ENCODE results near the gene GGCT.
"Not testable (repeated sequence)": the region's sequence is repeated elsewhere in the genome, so short reads cannot be mapped to it uniquely, and the experiment has no call there.

Gene GGCT

DNA sequence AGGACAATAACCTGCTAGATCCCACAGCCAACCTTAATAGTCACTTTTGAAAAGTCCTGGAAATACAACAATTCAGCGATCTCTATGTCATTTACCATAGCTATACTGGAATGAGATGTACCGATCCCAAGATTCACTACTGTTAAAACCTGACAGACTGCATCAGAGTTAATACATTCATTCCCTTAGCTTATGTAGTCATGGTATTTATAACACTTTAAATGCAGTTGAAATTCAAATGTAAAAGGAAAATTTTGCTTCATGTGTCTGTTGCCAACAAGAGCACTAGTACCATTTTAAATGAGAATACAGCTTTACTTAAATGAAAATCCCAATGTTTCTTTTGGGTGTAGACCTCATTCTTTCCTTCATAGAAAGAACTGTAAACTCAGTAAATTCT lies 11.1 kb upstream of the GGCT start:
- DNase-seq (ENCODE audit: low read depth in 2 of 2), result no peak

DNA sequence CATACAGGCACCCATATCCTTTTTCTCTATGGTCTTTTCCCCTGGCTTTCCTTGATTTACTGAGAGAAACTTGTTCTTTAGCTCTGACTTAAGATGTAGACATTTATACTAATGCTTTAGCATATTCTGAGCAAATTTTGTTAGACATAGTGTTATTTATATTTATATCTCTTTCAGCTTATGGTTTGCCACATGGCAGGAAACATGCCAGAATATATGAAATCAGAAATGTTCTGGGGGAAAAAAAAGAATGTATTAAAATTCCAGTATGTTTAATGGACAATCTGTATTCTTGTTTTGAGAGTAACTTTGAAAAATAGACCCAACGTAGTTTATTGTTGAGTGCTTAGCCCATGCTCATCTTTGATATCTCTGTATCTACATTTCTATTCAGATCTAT lies 10.1 kb upstream of the GGCT start:
- DNase-seq (ENCODE audit: low read depth in 2 of 2), result no peak

DNA sequence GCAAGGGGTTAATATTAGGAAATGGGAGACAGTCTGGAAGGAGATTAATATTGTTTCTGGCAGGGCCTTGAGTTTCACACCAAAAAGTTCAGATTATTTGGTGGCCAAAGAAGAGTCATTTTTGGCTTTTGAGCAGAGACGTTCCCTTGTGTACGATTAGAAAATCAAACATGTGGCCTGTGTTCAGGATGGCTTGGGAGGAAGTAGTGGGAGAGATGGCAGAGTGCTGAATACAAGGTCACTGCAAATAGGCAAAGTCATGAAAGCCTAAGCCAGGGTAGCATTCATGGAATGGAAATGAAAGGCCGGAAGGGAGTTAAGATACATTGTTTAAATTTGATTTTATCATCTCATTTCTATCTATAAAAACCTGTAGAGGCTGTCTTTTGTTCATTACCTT lies 9.5 kb upstream of the GGCT start:
- DNase-seq (ENCODE audit: low read depth in 2 of 2), result no peak

DNA sequence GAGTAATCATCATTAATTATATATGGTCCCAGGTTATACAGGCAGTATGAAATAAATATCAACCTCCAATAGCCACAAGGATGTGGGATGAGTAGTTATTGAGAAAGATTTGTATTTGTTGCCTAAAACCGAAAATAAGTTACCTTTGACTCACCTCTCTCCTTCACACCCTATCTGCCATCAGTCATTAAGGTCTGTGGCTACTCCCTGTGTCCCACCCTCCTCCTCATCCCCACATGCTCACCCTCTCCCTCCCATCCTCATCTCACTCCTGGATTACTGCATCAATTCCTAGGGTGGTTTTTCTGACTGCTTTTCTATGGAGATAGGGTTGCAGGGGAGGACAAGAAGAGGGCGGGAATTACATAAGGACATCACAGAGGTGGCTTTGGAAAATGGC lies 9.1 kb upstream of the GGCT start:
- no peak for DNase-seq (ENCODE audit: low read depth in 2 of 2)

DNA sequence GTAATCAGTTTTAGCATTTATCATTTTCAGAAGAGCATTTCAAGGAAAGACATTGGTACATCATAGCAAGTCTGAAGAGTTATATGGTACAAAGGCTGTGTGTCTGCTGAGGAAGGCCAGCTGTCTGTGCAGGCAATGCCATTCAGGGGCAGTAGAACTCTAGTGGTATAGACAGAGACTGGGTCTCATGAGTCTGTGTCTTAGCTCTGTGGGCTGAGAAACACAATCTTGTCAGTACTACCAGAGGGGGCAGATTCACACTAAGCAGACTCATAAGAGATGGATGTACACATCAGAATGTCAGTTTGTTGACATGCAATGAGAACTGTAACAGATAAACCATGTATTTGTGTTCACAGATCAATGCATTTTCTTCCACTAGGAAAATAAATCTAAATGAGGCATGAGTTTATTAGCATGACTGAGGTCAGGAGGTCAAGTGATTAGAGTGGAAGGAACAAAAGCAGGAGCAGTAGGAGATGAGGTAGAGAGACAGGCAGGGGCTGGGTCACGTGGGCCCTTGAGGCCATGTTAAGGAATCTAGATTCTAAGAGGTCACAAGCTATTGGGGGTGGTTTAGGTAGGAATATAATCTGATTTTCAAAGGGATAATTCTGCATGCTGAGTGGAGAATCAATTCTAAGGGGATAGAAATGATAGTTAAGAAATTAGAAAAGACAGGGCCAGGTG lies 7.5 kb upstream of the GGCT start:
- DNase-seq (ENCODE audit: low read depth in 2 of 2), result no peak

DNA sequence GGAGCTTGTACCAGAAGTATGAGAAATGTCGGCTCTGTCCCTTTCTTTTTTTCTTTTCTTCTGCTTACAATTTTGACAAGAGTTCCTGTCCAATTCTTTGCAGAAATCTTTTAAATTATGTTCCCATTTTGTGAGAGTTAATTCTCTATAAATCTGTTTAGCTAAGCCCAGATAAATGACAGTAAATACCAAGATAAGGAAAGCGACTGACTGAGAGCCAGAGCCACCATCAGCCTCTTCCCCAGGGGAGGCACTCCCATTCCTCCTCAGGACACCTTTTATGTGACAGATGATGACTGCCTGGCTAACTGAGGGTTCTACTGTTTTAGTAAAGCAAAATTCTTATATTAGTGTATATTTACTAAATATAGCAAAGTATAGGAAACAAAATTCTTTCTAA lies 6.9 kb upstream of the GGCT start:
- DNase-seq (ENCODE audit: low read depth in 2 of 2), result no peak

DNA sequence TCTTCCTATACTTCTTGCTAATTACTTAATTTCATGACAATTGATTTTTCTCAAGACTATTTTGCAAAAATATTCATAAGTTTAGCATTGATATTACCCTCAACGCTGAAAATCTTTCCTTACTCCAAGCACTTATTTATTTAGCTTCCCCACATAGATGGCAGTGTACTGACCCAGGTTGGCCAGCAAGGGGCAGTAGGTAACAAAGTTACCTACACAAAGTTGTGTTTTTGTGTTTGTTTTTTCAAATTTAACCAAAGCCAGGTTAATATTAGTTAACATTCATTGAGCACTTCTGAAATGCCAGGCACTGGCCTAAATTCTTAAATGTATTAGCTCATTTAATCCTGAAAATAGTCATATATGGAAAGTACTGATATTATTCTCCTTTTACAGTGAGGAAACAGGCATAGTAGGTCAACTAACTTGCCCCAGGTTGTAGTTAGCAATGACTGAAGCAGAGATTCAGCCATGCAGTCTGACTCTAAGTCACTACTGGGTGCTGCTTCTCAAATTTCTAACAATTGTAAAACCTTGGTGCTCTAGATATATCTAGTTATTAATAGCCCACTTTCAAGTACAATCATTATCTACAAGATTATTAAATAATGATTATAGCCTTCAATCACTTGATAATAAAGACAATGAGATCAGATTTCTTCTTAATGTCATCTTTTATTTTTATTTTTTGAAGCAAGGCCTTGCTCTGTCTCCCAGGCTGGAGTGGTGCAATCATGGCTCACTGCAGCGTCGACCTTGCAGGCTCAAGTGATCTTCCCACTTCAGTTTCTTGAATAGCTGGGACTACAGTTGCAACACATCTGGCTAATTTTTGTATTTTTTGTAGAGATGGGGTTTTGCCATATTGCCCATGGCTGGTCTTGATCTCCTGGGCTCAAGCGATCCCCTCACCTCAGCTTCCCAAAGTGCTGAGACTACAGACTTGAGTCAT lies 5.8 kb upstream of the GGCT start:
- DNase-seq (ENCODE audit: low read depth in 2 of 2), result no peak

DNA sequence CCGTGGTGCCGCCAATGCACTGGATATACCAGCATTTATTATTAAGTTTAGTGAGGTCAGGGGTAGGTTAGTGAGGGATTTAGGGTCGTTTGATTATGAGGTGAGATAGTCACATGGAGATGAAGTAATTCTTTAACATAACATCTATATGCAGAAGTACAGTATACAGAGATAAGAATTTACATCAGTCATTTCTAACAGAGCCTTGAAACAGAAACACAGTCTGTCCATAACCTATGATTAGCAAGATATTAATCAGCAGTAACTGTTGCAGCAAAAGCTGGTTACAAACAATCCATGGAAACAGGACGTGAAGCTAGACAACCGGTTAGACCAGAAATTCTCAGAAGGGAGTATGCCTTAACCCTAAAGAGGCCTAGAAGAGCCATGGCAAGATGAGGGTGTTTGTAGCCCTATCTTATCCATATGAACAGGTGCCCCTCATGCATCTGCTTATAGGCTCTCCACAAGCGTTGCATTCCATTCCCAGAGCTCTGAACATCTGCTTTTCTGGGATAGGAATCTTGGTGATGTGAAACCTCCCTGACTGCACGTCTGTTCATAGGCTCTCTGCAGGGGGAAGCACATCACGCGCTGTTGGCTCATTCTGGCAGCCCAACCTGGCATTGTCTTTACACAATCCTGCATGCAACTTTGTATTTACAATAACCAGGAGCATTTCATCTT lies 4.7 kb upstream of the GGCT start:
- not testable (repeated sequence) for DNase-seq (ENCODE audit: low read depth in 2 of 2)

DNA sequence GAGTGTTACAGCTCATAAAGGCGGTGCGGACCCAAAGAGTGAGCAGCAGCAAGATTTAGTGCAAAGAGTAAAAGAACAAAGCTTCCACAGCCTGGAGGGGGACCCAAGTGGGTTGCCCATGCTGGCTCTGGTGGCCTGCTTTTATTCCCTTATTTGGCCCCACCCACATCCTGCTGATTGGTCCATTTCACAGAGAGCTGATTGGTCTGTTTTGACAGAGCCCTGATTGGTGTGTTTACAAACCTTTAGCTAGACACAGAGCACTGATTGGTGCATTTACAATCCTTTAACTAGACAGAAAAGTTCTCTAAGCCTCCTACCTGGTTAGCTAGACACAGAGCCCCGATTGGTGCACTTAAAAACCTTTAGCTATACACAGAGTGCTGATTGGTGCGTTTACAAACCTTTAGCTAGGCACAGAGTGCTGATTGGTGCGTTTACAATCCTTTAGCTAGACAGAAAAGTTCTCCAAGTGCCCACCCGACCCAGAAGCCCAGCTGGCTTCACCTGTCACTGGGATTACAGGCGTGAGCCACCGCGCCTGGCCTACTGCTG lies 2.8 kb upstream of the GGCT start:
- DNase-seq (ENCODE audit: low read depth in 2 of 2), result not testable (repeated sequence)

DNA sequence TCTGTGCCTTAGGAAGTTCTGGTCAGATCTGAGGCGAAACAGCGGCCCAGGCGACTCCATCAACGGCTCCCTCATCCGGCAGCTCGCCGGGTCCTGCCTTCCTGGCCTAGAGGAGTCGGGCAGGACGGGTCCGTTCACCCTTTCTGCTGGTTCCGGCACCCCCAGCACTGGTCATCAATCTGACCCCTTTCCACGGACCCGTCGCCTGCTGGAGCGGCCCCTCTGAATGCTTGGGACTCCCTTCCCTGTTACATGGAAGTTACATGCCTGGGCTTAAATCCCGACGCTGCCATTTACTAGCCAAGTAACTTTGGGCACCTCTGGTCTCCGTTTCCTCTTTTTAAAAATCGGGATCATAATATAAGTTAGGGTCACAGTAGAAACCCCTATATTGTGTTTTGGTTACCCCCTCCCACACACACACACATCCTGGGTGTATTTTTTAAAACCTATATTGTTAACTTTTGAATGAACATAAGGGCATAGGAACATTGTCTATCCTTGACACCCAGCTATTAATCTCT lies 607 bp upstream of the GGCT start:
- no peak for DNase-seq (ENCODE audit: low read depth in 2 of 2)

DNA sequence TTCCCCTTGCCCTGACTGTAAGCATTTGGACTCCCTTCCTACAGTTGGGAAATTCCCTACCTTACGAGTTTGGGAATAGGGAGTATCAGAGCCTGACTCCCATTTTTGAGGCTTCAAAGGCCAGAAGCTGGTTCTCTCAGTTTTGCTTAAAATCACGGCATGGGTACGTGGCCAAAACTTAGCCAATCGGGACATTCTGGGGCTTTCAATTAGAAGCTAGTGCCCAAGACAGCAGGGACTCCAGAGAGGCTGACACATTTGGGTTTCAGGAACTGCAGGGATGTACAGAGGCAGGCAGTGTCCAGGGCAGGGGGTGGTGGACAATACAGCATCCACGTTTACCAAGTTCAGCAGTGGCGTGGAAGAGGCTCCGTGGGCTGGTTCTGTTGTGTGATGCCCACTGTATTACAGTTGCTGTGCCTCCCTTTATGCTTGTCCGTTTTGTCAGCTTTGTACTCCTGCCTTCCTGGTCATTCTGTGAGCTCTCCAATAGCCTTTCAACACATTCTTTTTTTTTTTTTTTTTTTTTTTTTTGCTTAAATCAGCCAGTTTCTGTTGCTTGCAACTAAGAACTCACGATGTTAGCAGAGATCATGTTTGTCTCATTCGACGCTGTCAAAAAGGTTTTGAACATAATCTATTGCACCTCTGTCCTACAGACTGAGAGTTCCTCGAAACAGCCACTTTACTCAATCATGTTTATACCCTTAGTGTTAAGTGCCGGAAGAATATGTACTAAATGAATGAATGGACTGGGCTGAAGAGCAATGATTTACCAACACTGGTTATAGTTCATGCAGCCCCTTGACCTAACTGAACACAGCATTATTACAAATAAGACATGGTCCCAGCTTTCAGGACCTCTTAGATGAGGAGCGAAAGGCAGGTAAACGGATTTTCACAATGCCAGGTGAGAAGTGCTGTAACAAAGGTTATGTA lies 1.1 kb downstream of the GGCT start:
- DNase-seq (ENCODE audit: low read depth in 2 of 2), result no peak

DNA sequence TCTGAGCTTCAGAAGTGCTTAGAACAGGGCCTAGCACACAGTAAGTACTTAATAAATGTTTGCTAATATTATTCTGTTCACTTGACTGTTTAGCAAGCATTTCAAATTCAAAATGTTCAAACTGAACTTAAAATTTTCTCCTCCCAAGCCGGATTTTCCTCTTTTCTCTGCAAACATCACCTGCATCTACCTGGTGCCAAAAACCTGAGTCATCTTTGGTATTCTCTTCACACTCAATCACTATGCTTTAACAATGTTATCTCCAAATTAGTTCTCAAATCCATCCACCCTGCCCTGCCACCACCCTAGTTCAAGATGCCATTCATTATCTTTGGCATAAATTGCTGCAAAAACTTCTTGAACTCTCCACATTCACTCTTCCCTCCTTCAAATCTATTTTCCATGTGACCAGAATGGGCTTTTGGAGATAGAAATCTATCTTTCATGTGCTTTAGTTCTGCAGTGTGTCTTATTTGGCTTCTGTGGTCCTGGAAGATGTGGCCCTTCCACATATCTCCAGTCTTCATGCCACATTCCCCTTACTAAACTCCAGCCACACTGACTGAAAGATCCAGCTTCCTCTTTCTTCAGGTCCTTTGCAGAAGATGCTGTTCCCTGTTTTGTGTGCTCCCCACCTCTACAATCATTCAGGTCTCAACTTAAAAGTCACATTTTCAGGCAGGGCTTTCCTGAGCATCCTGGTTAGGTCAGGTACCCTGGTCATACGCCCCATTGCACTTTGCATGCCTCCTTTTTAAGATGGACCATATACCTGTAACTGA lies 2.0 kb downstream of the GGCT start:
- no peak for DNase-seq (ENCODE audit: low read depth in 2 of 2)

DNA sequence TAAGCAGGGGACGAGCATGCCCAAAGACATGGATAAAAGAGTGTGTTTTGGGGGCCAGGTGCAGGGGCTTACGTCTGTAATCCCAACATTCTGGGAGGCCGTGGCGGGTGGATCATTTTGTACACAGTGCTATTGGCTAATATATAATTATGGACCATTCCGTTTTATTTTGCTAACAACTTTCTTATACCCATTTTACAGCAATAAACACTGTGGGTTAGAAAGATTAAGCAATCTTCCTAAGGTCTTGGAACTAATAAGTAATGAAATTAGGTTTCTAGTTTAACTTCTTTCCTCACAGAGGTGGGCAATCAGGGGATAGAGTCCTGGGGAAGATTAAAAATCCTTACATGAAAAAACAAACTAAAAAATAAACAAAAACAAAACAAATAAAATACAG lies 3.4 kb downstream of the GGCT start:
- no peak for DNase-seq (ENCODE audit: low read depth in 2 of 2)

DNA sequence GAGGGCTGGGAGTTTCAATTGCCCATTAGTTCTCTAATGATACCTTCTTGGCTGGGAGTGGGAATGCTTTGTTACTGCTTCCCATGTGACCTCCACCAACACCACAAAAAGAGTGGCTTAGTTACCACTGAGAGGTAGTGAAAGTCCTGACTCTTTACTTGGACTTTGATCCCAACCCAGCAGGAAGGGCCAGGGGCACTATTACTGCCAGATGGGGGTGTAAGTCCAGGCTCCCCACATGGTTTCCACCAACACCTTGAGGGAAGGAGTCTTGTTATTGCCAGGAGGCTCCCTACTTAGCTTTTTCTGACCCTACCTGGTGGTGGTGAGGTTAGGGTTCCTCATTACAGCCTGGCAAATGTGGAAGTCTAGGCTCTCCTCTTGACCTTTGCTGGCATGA lies 11.4 kb downstream of the GGCT start:
- no peak for DNase-seq (ENCODE audit: low read depth in 2 of 2)

DNA sequence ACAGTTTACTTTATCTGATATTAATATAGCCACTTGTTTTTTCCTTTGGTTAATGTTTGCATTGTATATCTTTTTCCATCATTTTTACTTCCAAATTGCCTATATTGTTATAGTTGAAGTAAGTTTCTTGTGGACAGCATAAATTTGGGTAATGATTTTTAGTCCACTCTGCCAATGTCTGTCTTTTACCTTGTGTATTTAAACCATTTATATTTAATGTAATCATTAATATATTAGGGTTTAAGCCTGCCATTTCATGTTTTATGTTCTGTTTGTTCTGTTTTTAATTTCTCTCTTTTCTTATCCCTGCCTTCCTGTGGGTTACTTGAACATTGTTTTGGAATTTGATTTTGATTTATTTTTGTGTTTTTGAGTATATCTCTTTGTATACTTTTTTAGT lies 13.2 kb downstream of the GGCT start:
- no peak for DNase-seq (ENCODE audit: low read depth in 2 of 2)

DNA sequence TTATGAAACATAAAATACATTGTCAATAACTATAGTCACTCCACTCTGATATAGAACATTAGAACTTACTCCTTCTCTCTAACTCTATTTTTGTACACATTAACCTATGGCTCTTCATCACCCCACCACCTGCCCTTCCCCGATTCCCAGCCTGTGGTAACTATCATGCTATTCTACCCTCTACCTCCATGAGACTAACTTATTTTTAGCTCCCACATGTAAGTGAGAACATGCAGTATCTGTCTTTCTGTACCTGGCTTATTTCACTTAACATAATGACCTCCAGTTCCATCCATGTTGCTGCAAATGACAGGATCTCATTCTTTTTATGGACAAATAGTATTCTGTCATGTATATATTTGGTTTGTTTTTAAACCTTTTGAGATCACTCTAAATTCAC lies 17.3 kb downstream of the GGCT start:
- no peak for DNase-seq (ENCODE audit: low read depth in 2 of 2)

DNA sequence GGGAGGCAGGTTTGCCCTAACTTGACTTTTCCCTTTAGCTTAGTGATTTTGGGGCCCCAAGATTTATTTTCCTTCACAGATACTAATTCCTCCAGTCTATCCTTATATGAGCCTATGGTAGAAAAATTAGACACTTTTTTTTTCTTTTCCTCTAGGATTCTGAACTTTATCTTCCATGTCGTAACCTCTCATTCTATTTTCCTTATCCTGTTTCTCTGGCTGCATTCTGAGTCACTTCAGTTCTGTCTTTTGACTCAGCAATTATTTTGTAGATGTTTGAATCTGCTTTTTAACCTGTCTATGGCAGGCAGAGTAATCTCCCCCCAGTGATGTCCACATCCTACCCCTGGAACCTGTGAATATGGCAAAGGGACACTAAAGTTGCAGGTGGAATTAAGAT lies 19.0 kb downstream of the GGCT start:
- DNase-seq (ENCODE audit: low read depth in 2 of 2), result no peak

DNA sequence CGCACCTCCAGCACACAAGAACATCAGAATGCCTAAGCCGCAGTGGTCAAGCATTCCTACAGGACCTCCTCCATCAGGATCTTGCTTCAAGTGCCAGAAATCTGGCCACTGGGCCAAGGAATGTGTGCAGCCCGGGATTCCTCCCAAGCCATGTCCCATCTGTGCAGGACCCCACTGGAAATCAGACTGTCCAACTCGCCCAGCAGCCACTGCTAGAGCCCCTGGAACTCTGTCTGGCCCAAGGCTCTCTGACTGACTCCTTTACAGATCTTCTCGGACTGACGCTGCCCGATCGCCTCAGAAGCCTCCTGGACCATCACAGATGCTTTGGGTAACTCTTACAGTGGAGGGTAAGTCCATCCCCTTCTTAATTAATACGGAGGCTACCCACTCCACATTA lies 23.2 kb downstream of the GGCT start:
- not testable (repeated sequence) for DNase-seq (ENCODE audit: low read depth in 2 of 2)

DNA sequence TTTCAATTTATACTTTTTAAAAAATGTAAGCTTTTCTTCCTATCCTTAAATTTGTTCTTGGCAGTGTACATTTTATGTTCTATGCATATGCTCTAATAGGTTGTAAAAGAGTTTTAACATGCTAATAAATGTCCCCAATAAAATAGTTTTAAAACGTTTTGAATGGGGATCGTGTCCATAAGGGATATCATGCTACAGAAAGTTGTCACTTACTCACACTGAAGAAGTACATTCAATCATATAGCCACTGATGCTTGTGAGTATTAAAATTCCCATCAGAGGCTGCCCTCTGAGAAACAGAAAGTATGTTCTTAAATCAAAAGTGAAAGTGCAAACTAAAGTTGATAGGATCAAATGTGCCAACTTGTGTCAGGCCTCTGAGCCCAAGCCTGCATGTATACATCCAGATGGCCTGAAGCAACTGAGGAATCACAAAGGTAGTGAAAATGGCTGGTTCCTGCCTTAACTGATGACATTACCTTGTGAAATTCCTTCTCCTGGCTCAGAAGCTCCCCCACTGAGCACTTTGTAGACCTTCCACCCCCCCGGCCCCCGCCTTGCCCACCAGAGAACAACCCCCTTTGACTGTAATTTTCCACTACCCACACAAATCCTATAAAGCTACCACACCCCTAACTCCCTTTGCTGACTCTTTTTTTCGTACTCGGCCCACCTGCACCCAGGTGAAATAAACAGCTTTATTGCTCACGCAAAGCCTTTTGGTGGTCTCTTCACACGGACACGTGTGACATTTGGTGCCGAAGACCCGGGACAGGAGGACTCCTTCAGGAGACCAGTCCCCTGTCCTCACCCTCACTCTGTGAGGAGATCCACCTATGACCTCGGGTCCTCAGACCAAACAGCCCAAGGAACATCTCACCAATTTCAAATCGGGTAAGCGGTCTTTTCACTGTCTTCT lies 25.2 kb downstream of the GGCT start:
- no peak for DNase-seq (ENCODE audit: low read depth in 2 of 2)

All from stimulated activated CD4-positive, alpha-beta T cell treated with anti-CD3 and anti-CD28 coated beads, Interleukin-12 subunit alpha, Interleukin-12 subunit beta, amount 100 ng/mL, for 24 hours (primary cell).